GM08714 (cell line): ENCODE data around the gene OGN.

Source experiments
- H3K4me3 ChIP-seq: fragments of 200-500 bp; sonication (Bioruptor generic); 2 replicates; pipeline ENCODE4 v1.5.1; 2014; ENCODE audit warnings: mild to moderate bottlenecking, low read length, inconsistent platforms
- ZNF274 ChIP-seq: IDR thresholded peaks from 2 replicates; pipeline ENCODE4 v1.6.1; 2012; ENCODE audit warnings: mild to moderate bottlenecking, low read depth, low read length

Gene OGN

GRCh38 chr9:92404042-92404836, at the start of gene OGN:
Gene OGN (minus strand): TSS chr9:92404578. CDS start chr9:92403407, 1,171 bp downstream.
- H3K4me3 ChIP-seq: no peak within 1 kb of the TSS
- TF ChIP-seq ZNF274: no peak

DNA sequence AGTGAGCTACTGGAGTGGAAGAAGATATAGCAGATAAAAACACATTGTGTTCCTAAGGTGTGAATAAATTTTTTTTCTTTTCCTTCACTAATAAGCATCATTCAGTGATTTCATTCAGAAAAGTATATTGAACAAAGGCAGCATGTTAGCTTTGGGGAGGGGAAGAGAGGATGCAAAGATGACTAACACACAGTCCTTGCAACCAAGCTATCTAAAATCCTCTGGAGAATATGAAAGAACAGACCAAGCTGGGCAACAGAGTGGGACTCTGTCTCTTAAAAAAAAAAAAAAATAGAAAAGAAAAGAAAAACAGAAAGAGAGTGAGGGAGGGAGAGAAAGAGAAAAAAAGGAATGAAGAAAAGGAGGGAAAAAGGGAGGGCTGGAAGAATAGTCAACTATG, 42.2 kb upstream of the OGN start:
- TF ChIP-seq ZNF274: no peak
- no peak overlapping the region for H3K4me3 ChIP-seq

- TF ChIP-seq ZNF274: no peak
- no peak overlapping the region for H3K4me3 ChIP-seq
These were observed 40.5 kb upstream of the OGN start for GRCh38 chr9:92444841-92445240.

DNA sequence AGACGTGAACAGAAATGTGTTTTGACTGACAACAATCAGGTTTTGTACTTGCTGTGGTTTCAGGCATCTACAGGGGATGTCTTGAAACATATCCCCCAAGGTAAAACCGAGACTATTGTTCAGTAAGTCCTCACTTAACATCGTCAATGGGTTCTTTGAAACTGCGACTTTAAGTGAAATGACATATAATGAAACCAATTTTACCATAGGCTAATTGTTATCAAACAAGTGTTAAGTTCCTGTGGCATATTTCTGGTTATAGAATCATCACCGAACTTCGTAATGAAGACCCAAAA, 36.3 kb upstream of the OGN start:
- no peak overlapping the region for H3K4me3 ChIP-seq
- TF ChIP-seq ZNF274: no peak

- H3K4me3 ChIP-seq: no peak overlapping the region
- TF ChIP-seq ZNF274: no peak
These were observed 35.8 kb upstream of the OGN start for GRCh38 chr9:92439921-92440750.

GRCh38 chr9:92438900-92439526, 34.6 kb upstream of the OGN start:
- H3K4me3 ChIP-seq: no peak overlapping the region
- TF ChIP-seq ZNF274: no peak

GRCh38 chr9:92435263-92435662, 30.9 kb upstream of the OGN start:
- TF ChIP-seq ZNF274: no peak
- H3K4me3 ChIP-seq: no peak overlapping the region

- no peak overlapping the region for H3K4me3 ChIP-seq
- no peak for TF ChIP-seq ZNF274
These were observed 28.7 kb upstream of the OGN start for GRCh38 chr9:92432972-92433548.

GRCh38 chr9:92432350-92432749, 28.0 kb upstream of the OGN start:
- no peak for TF ChIP-seq ZNF274
- H3K4me3 ChIP-seq: no peak overlapping the region

DNA sequence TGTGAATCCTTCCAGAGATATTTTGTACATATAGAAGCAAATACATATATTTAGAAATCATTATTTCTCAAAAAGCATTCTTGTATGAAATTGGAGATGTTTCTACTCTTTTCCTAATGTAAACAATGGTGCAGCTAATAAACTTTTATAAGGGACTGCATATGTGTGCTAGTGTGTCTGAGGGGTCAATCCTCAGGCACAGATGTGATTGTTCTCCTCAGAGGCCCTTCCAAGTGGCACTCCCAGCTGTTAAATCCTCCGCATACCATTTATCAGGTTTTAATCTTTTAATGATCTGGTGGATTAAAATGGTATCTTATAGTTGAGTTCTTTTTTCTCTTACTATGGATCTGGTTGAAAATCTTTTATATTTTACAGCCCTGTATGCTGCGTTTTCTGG, 25.5 kb upstream of the OGN start:
- no peak overlapping the region for H3K4me3 ChIP-seq
- TF ChIP-seq ZNF274: no peak

DNA sequence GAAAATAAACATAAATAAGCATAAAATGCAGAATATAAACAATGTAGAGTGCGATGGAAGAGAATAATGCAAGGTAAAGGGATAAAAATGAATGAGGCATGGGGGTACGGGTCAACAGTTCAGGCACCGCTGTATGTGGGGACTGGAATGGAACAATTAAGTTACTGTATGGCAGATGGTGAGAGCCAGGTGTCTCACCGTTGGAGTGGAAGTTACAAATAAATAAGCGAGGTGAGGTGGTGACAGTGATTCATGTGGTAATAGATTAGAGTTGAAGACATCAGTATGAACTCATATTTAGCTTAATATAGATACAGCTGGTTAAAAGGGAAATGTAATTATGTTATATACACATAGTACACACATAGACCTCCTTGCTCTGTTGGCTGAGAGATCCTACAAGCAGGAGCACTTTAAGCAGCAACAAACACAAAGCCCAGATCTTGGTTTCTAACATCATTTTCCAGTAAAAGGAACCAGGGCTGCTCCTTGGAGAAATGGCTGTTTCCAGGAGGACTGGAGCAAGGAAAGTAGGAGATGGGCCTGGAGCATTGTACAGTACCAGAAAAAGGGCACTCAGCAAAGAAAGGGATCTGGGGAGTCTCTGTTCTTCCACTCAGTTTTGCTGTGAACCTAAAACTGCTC, 22.2 kb upstream of the OGN start:
- no peak overlapping the region for H3K4me3 ChIP-seq
- TF ChIP-seq ZNF274: no peak

DNA sequence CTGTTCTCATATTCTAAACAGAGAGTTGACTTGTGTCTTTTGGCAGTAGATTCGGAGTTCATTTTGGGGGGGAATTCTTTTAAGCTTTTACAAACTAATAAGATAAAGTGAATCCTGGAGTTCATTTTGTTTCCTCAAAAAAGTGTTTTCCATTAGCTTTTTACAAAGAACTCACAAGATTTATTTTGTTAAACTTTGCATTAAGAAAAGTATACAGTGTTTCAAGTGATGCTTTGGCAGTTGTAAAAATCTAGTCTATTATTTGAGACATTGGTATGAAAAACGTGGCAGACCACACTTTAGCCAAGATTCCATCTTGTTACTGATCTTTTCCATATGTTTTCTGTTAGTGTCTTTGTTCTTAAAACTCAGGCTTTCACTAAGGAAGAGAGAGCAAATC, 21.1 kb upstream of the OGN start:
- H3K4me3 ChIP-seq: no peak overlapping the region
- no peak for TF ChIP-seq ZNF274

- no peak within 1 kb of the TSS for H3K4me3 ChIP-seq
- TF ChIP-seq ZNF274: no peak
These were observed 20.0 kb upstream of the OGN start, which contains the start of gene OMD for GRCh38 chr9:92424340-92424739. Gene OMD (minus strand): TSS chr9:92424471. CDS start chr9:92417558, 6,913 bp downstream.

- TF ChIP-seq ZNF274: no peak
- H3K4me3 ChIP-seq: no peak overlapping the region
These were observed 19.2 kb upstream of the OGN start for GRCh38 chr9:92423612-92424011.
